ENCODE data around the gene SFXN2.

Gene SFXN2

GRCh38 chr10:102763037-102763607 lies 48.7 kb downstream of the SFXN2 start:
- H3K27ac ChIP-seq (ENCODE audit: insufficient read depth, low read depth, low read length, poor library complexity, severe bottlenecking) = no peak overlapping the region
- no peaks in the 10 kb centered on the region for H3K36me3 ChIP-seq (ENCODE audit: control insufficient read depth, insufficient read depth, low read length)
- WGBS, 2 experiments = 96 to 97% methylated on average over 7 of the region's 7 CpGs
- no peak overlapping the region for H3K4me3 ChIP-seq (ENCODE audit: insufficient read depth, low read depth, low read length)
- no peaks in the 10 kb centered on the region for H3K27me3 ChIP-seq (ENCODE audit: control insufficient read depth, insufficient read depth, low read length, poor library complexity, severe bottlenecking)
- no peaks in the 10 kb centered on the region for H3K9me3 ChIP-seq (ENCODE audit: control insufficient read depth, low read length)
- H3K4me1 ChIP-seq (ENCODE audit: control insufficient read depth, insufficient read depth, low read length) = no peaks in the 10 kb centered on the region

DNA sequence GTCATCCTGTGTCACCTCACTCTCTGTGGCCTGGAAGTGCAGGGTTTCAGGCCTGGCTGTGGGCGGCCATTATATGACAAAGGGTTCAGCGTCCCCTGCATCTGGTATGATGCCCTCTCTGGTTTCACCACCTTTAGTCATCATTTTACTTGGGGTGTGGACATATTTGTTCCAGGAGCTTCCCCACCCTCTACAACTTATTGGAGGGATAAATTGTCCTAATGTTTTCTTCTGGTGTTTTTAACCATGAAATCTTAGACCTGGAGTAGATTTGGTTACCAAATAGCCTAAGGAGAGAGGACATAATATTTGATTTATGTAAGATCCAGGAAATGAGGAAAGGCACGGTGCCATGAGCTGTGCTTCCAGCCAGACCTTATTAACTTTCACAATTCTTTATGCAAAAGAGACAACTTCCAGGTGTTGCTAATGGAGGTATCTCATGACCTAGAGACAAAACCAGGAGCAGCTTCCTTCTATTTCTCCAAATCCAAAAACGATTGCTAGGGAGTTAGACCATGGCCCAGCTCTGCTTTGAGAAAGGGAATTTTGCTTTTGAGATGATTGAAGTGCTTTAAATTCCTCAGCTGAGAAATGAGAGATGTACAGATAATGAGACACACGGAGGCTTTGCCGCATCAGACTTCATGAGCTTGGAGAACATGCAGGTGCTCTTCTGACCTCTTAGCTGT lies 50.2 kb downstream of the SFXN2 start:
- WGBS, 2 experiments = 94 to 95% methylated on average over 5 to 6 of the region's 6 CpGs
- H3K27me3 ChIP-seq (ENCODE audit: control insufficient read depth, insufficient read depth, low read length, poor library complexity, severe bottlenecking) = no peaks in the 10 kb centered on the region
- H3K27ac ChIP-seq (ENCODE audit: insufficient read depth, low read depth, low read length, poor library complexity, severe bottlenecking) = no peak overlapping the region
- H3K36me3 ChIP-seq (ENCODE audit: control insufficient read depth, insufficient read depth, low read length) = no peaks in the 10 kb centered on the region
- peaks cover 3% of the 10 kb centered on the region for H3K4me1 ChIP-seq (ENCODE audit: control insufficient read depth, insufficient read depth, low read length)
- H3K4me3 ChIP-seq (ENCODE audit: insufficient read depth, low read depth, low read length) = no peak overlapping the region
- H3K9me3 ChIP-seq (ENCODE audit: control insufficient read depth, low read length) = no peaks in the 10 kb centered on the region

DNA sequence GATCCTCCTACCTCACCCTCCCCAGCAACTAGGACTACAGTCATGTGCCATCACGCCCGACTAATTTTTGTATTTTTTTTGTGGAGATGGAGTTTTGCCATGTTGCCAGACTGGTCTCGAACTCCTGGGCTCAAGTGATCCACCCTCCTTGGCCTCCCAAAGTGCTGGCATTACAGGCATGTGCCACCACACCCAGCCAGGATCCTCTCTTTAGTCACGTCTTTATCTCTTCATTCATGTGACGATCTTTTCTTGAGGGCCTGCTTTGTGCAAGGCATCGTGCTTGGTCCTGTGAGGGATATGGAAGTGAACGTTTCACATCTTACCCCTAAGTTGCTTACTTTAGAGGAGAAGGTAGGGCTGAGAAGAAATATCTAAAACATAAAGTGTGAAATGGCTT lies 50.9 kb downstream of the SFXN2 start:
- no peaks in the 10 kb centered on the region for H3K9me3 ChIP-seq (ENCODE audit: control insufficient read depth, low read length)
- no peak overlapping the region for H3K4me3 ChIP-seq (ENCODE audit: insufficient read depth, low read depth, low read length)
- WGBS, 2 experiments = 66 to 81% methylated on average over 5 to 7 of the region's 7 CpGs
- H3K36me3 ChIP-seq (ENCODE audit: control insufficient read depth, insufficient read depth, low read length) = no peaks in the 10 kb centered on the region
- H3K4me1 ChIP-seq (ENCODE audit: control insufficient read depth, insufficient read depth, low read length) = peaks cover 7% of the 10 kb centered on the region
- H3K27me3 ChIP-seq (ENCODE audit: control insufficient read depth, insufficient read depth, low read length, poor library complexity, severe bottlenecking) = no peaks in the 10 kb centered on the region
- no peak overlapping the region for H3K27ac ChIP-seq (ENCODE audit: insufficient read depth, low read depth, low read length, poor library complexity, severe bottlenecking)

- Histone ChIP-seq H3K4me1 (ENCODE audit: control insufficient read depth, insufficient read depth, low read length) (peaks cover 7% of the 10 kb centered on the region), H3K36me3 (ENCODE audit: control insufficient read depth, insufficient read depth, low read length) (no peaks in the 10 kb centered on the region)
- 93 to 98% methylated on average over 9 of the region's 9 CpGs for WGBS, 2 experiments
These were observed 53.2 kb downstream of the SFXN2 start for GRCh38 chr10:102767428-102768160.

GRCh38 chr10:102769375-102770107 lies 55.1 kb downstream of the SFXN2 start:
- Histone ChIP-seq H3K36me3 (ENCODE audit: control insufficient read depth, insufficient read depth, low read length) (no peaks in the 10 kb centered on the region), H3K27ac (ENCODE audit: insufficient read depth, low read depth, low read length, poor library complexity, severe bottlenecking) (no peak overlapping the region), H3K4me1 (ENCODE audit: control insufficient read depth, insufficient read depth, low read length) (peaks cover 7% of the 10 kb centered on the region), H3K4me3 (ENCODE audit: insufficient read depth, low read depth, low read length) (no peak overlapping the region), H3K9me3 (ENCODE audit: control insufficient read depth, low read length) (no peaks in the 10 kb centered on the region), H3K27me3 (ENCODE audit: control insufficient read depth, insufficient read depth, low read length, poor library complexity, severe bottlenecking) (no peaks in the 10 kb centered on the region)
- WGBS, 2 experiments = 90 to 94% methylated on average over 5 to 7 of the region's 7 CpGs

More at GRCh38 chr10:102767428-102768160, 53.2 kb downstream of the SFXN2 start:
- no peaks in the 10 kb centered on the region for H3K27me3 ChIP-seq (ENCODE audit: control insufficient read depth, insufficient read depth, low read length, poor library complexity, severe bottlenecking)
- no peak overlapping the region for H3K4me3 ChIP-seq (ENCODE audit: insufficient read depth, low read depth, low read length)
- H3K9me3 ChIP-seq (ENCODE audit: control insufficient read depth, low read length) = no peaks in the 10 kb centered on the region
- no peak overlapping the region for H3K27ac ChIP-seq (ENCODE audit: insufficient read depth, low read depth, low read length, poor library complexity, severe bottlenecking)

GRCh38 chr10:102770108-102770482 lies 55.7 kb downstream of the SFXN2 start:
- no peaks in the 10 kb centered on the region for H3K36me3 ChIP-seq (ENCODE audit: control insufficient read depth, insufficient read depth, low read length)
- H3K4me3 ChIP-seq (ENCODE audit: insufficient read depth, low read depth, low read length) = no peak overlapping the region
- WGBS, 2 experiments = 95 to 96% methylated on average over 3 of the region's 3 CpGs
- no peaks in the 10 kb centered on the region for H3K9me3 ChIP-seq (ENCODE audit: control insufficient read depth, low read length)
- H3K27ac ChIP-seq (ENCODE audit: insufficient read depth, low read depth, low read length, poor library complexity, severe bottlenecking) = no peak overlapping the region
- peaks cover 10% of the 10 kb centered on the region for H3K4me1 ChIP-seq (ENCODE audit: control insufficient read depth, insufficient read depth, low read length)
- H3K27me3 ChIP-seq (ENCODE audit: control insufficient read depth, insufficient read depth, low read length, poor library complexity, severe bottlenecking) = no peaks in the 10 kb centered on the region

- Histone ChIP-seq H3K4me1 (ENCODE audit: control insufficient read depth, insufficient read depth, low read length) (peaks cover 17% of the 10 kb centered on the region), H3K27ac (ENCODE audit: insufficient read depth, low read depth, low read length, poor library complexity, severe bottlenecking) (no peak overlapping the region), H3K9me3 (ENCODE audit: control insufficient read depth, low read length) (no peaks in the 10 kb centered on the region), H3K4me3 (ENCODE audit: insufficient read depth, low read depth, low read length) (no peak overlapping the region), H3K27me3 (ENCODE audit: control insufficient read depth, insufficient read depth, low read length, poor library complexity, severe bottlenecking) (no peaks in the 10 kb centered on the region), H3K36me3 (ENCODE audit: control insufficient read depth, insufficient read depth, low read length) (no peaks in the 10 kb centered on the region)
- 93 to 100% methylated on average over 1 of the region's 1 CpG for WGBS, 2 experiments
These were observed 56.4 kb downstream of the SFXN2 start for GRCh38 chr10:102770792-102771191.

DNA sequence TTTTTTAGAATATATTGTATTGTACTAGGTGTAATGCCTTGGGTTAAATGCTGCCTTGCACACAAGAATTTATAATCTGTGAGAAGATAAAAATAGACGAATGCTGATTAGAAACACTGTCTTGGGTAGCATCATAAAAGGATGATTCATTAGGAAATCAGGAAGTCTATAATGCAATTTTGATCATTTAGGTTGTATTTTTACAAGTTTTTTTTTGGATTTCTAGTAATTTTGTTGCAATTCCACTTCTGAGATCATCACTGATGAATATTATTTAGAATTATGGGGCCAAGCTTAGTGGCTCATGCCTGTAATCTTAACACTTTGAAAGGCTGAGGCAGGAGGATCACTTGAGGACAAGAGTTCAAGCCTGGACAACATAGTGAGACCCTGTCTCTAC lies 58.9 kb downstream of the SFXN2 start:
- Histone ChIP-seq H3K4me3 (ENCODE audit: insufficient read depth, low read depth, low read length) (no peak overlapping the region), H3K4me1 (ENCODE audit: control insufficient read depth, insufficient read depth, low read length) (peaks cover 38% of the 10 kb centered on the region), H3K36me3 (ENCODE audit: control insufficient read depth, insufficient read depth, low read length) (no peaks in the 10 kb centered on the region), H3K27me3 (ENCODE audit: control insufficient read depth, insufficient read depth, low read length, poor library complexity, severe bottlenecking) (no peaks in the 10 kb centered on the region), H3K27ac (ENCODE audit: insufficient read depth, low read depth, low read length, poor library complexity, severe bottlenecking) (no peak overlapping the region), H3K9me3 (ENCODE audit: control insufficient read depth, low read length) (no peaks in the 10 kb centered on the region)
- WGBS, 2 experiments = 90 to 91% methylated on average over 1 of the region's 1 CpG

DNA sequence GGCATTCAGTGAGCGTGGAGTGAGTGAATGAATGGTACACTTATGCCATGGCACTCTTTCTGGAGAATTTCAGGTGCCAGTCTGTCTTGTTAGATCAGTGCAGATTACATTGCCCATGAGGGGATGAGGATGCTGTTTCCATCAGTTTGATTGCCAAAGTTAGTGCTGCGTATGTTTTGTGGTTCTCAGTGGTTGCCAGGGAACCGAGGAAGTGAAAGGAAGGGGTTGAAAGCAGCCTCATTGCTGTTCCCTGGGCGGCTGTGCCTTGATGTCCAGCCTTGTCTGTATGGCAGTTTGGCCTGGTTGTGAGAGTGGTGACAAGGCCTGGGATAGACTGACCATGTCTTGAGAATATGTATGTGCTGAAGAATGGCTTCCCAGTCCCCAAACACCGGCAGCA lies 59.5 kb downstream of the SFXN2 start:
- Histone ChIP-seq H3K27ac (ENCODE audit: insufficient read depth, low read depth, low read length, poor library complexity, severe bottlenecking) (no peak overlapping the region), H3K9me3 (ENCODE audit: control insufficient read depth, low read length) (no peaks in the 10 kb centered on the region)
- WGBS, 2 experiments = 82 to 84% methylated on average over 5 of the region's 5 CpGs

More for the DNA sequence above, 59.5 kb downstream of the SFXN2 start:
- Histone ChIP-seq H3K36me3 (ENCODE audit: control insufficient read depth, insufficient read depth, low read length) (no peaks in the 10 kb centered on the region), H3K4me3 (ENCODE audit: insufficient read depth, low read depth, low read length) (no peak overlapping the region), H3K4me1 (ENCODE audit: control insufficient read depth, insufficient read depth, low read length) (peaks cover 45% of the 10 kb centered on the region), H3K27me3 (ENCODE audit: control insufficient read depth, insufficient read depth, low read length, poor library complexity, severe bottlenecking) (no peaks in the 10 kb centered on the region)

Measured in ectodermal cell (in vitro differentiated cells).